NCI-H524 treated with DMSO at 0.1 percent for 48 hours (cell line): ENCODE data around the gene SNTB2.

ENCODE experiments used
- DNase-seq: peaks from one replicate; lab custom pipeline; 2025; lab: John Stamatoyannopoulos, UW

SNTB2 gene

DNA sequence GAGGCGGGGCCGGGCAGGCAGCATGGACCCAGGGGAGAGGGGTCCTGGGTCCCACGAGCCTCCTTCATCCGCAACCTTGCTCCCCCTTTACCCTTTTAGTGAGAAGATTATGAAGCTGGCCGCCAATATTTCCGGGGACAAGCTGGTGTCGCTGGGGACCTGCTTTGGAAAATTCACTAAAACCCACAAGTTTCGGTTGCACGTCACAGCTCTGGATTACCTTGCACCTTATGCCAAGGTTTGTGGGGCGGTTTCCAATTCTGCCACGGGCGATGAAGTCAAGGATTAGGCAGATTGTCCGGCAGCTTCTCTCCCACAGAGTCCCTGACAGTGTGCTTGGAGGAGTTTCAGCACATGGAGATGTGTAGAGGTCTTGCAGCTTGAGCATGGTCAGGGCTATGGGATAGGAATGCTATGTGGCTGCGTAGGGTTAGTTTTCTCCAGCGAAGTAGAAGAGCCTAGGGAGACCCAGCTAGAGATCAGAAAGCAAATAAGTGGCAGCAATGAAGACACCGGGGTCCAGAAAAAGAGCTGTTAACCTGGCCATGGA, 153.2 kb downstream of the SNTB2 start:
- DNase-seq: no peak

DNA sequence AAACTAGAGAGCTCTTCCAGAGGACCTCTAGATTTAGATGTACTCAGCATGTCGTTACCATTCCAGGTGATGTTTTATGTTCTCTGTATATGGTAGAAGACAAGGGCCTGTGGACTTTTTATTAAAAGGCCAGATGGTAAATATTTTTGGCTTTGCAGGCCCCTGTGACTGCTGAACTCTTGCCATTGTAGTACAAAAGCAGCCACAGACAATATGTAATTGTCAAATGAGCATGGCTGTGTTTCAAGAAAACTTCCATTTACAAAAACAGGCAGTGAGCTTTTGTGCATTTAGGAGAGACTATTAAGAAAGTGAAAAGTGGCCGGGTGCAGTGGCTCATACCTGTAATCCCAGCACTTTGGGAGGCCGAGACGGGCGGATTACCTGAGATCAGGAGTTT, 157.2 kb downstream of the SNTB2 start:
- DNase-seq: no peak

DNA sequence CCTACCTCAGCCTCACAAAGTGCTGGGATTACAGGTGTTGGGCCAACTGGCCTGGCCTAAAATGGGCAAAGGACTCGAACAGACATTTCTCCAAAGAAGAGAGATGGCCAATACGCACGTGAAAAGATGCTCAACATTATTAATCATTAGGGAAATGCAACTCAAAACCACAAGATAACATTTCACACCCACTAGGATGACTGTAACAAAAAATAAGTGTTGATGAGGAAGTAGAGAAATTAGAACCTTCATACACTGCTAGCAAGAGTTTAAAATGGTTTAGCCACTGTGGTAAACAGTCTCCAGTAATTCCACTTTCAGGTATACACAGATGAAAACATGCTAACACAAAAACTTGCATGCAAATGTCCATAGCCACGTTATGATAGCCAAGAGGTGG, 159.0 kb downstream of the SNTB2 start:
- no peak for DNase-seq

DNA sequence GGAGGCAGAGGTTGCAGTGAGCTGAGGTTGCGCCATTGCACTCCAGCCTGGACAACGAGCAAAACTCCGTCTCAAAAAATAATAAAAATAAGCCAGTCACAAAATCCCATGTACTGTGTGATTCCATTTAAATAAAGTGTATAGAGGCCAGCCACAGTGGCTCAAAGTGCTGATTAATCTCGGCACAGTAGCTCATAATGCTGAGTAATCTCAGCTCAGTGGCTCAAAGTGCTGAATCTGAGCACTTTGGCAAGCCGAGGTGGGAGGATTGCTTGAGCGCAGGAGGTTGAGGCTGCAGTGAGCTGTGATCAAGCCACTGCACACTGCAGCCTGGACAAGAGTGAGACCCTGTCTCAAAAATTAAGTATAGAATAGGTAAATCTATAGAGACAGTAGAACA, 159.7 kb downstream of the SNTB2 start:
- DNase-seq: no peak

DNA sequence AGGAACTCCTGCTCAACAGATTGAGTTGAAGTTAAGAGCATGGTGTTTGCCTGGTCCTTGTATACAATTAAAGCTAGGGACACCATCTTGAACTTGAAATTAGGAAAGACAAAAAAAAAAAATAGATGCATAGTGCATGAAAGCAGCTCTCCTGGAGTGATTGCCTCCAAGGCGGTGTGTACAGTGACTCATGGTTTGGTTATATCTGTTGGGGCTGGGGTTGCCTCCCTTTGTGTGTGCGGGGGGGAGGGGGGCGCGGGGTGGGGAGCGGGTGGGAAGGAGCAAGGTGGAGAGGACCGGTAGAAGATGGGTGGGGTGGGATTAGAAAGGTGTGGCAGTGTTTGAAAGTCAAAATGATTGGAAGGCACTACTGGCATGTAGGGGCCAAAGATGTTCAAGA, 161.3 kb downstream of the SNTB2 start:
- DNase-seq: no peak

DNA sequence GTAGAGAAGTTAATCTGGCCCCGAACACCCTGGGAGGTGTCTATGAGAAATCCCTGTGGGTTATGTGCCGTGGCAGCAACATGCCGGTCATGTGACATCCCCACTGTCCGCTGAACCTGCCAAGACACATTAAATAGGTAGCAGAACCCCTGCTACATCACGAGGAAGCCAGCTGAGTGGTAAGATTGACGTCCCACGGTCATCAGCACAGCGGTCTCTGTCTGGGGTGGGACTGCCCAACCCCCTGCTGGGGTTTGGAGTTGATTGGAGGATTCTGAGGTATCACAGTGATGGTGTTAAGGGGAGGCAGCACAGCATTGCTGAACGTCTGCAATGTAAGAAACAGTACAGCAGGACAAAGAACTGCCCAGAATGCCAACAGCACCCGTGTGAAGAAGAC, 162.6 kb downstream of the SNTB2 start:
- DNase-seq: no peak

DNA sequence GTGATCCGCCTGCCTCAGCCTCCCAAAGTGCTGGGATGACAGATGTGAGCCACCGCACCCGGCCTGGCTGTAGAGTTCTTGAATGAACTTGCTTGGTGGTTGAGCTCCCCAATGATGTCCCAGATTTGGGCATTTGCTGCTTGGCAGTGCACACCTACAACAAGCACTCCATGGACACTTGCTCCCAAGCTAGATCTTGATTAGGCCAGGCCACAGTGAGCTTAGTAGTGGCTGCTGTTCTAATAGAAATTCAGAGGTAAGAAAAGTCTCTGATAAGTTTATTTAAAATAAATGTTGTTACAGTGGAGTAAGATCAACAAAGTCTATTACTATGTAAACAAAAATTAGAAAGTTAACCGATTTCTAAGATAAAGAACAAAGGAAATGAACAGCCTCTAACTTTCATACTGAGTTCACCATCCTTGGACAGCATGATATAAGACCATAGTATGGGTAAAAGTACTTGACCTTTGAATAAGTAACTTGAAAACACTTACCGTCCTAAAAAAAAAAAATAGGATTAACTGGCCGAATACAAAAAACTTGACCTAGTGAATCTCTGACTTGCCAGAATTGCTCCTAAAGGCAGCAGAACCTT, 163.7 kb downstream of the SNTB2 start:
- DNase-seq: no peak

DNA sequence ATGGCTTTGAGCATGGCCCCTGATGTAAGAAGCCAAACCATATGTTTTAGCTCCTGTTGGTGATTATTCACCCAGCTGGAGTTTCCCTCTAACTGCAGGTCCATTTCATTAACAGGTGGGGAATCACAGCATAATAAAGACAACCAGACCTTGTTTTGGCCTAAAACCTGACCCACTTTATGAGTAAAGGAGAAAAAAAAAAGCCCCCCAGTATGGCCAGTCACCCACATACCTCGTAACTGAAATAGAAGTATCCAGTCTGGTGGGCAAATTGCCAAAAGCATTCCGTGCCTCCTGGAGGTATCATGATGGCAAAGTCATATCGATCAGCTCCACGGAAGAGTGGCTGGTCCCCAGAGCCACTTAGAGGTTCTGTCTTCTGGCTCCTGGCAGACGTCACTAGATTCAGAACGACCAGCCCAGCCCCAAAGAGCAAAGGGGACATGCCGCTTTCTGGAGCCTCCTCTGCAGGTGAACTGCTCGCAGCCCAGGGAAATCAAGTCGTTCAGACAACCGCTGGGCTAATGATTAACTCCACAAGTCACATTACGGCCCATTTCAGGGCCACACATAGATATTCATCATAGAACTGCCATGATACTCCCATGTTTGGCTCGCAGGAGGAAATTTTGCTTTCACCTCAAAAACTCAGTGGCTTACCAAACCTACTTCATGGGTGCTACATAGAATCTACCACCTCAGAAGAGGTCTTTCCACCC, 164.5 kb downstream of the SNTB2 start, which contains the start of gene TMED6:
TMED6 (minus strand) TSS at position 478 of the 719 bp plus-strand sequence; CDS start at position 445, 33 bp downstream.
- peak; percentile 68 for DNase-seq
